Stimulated activated CD8-positive, alpha-beta memory T cell treated with anti-CD3 and anti-CD28 coated beads, Interleukin-4, amount 100 ng/mL, for 48 hours (primary cell): ENCODE measurements around the gene RAPGEF5.

Experiments
- DNase-seq: peaks from one replicate; pipeline ENCODE4 v3.0.0-alpha.2; 2020

Gene RAPGEF5

DNA sequence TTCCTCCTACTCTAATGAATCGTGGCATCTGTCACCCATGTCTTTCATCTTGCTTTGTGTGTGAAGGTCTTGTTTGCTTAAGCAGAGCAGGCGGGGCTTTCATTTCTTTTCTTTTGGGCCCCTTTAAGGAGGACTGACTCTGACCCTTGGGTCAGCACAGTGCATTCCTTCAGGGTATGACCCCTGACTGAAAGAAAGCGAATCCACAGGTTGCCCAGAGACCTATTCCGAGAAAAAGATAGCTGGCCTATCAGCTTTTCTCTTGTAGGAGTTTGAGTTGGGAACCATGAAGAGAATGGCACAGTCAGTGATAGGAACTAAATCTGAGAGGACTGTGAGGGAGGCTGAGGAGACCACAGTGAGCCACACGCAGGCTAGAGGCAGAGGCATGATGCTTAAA is 218.1 kb downstream of the RAPGEF5 start:
- DNase-seq = no peak

- DNase-seq = no peak
These were observed 218.8 kb downstream of the RAPGEF5 start for GRCh38 chr7:22138106-22138505.

DNA sequence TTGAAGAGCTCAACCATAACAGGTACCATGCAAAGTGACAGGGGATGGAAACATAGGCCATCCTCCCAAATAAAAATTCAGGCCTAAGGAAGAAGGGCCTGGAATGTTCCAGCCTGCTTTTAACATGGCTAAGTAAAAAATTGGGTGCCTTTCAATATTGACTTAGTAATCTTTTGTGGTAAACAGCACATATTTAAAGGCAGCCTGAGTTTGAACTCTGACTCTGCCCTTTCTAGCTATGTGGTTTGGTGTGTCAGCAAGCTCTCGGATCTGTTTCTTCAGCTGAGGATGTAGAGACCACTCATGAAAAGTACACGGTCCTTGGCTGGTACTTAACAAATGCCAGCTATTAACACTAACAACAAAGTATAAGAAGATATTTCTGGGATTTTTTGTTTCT is 219.5 kb downstream of the RAPGEF5 start:
- DNase-seq = no peak

DNA sequence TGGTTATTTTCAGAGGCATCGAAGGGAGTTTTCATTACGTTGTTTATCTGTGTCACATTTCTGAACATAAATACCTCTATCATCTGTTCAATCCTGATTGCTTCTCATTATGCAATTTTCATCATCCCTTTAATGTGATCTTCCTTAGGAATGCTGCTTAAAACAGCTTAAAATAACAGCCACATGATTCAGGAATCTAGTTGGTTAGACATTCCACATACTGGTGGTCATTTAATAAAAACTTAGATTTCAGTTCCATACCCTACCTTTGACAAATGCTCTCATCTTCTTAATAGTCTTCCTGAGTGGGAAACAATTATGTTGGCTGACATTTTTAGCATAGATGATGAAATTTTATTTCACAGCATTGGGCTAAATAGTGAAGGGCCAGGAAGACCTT is 219.9 kb downstream of the RAPGEF5 start:
- DNase-seq = no peak

DNA sequence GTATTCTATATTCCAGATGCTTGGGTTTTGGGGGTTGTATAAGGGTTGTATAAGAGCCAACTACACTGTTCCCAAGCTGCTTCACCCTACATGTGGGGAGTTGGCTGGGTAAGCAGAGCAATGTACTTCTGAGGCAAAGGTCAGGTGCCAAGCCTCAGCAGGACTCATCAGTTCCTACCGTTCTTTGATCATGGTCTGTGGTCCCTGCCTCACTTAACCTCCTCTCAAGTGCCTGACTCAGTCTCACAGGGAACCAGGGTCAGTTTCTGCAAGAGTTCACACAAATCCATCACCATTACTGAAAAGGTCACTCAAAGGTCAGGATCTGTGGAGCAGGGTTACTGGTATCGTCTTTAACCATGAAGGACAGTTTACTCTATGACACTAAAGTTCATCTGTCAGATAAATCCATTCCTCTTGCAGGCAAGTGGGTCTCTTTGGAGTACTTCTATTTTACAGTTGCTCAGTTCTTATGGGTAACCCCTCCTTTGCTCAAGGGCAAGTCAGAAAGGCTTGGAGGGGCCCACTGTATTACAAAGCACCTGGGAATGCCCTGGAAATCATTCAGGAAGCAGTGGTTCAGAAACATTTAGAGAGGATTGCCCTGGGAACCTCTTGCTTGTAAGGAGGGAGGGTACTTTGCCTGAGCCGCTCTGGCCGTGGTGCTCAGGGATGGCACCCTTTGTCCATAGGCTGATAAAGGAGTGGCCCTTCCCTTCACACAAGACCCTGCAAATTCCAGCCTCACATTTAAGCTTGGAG is 227.0 kb downstream of the RAPGEF5 start:
- DNase-seq = no peak

DNA sequence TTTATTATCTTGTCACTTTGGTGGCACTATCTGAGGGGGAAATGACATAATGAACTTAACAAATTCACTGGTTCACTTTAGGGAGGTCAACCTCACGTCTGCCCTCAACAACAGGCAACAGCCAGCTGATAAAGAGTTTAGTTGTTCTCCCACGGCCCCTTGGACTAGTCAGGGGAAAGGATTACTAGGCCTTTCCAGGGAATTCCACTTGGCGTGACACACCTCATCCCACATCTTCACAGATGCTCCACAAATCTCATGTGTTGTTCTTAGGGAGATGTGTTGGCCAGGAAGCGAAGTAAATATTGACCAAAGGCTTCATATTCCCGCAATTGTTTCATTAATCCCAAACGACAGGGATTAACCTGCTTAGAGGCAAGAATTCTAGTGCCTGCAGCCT is 227.8 kb downstream of the RAPGEF5 start:
- no peak for DNase-seq

- no peak for DNase-seq
These were observed 228.4 kb downstream of the RAPGEF5 start for GRCh38 chr7:22128528-22128920.

- DNase-seq = no peak
These were observed 229.0 kb downstream of the RAPGEF5 start for GRCh38 chr7:22127835-22128527.

GRCh38 chr7:22125436-22125835 is 231.5 kb downstream of the RAPGEF5 start:
- no peak for DNase-seq

DNA sequence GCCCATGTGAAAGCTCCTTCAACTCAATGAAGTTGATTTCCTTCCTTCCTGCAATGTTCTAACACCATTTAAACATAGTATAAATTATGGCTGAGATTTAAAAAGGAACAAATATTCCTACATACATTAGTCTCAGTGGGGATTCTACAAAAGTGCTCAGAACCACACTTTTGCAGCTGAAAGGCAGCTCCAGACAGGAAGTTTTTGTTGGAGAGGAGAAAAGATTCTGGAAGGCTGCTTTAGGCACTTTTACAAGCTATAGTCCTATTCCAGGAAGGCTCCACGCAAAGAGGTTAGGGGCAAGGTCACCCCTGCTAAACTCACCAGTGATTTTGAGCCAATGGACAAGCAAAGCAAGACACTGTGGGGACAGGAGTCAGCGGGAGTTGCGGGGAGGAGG is 232.0 kb downstream of the RAPGEF5 start:
- no peak for DNase-seq

- DNase-seq = no peak
These were observed 233.8 kb downstream of the RAPGEF5 start for GRCh38 chr7:22123139-22123538.

- no peak for DNase-seq
These were observed 235.1 kb downstream of the RAPGEF5 start for GRCh38 chr7:22121702-22122474.

DNA sequence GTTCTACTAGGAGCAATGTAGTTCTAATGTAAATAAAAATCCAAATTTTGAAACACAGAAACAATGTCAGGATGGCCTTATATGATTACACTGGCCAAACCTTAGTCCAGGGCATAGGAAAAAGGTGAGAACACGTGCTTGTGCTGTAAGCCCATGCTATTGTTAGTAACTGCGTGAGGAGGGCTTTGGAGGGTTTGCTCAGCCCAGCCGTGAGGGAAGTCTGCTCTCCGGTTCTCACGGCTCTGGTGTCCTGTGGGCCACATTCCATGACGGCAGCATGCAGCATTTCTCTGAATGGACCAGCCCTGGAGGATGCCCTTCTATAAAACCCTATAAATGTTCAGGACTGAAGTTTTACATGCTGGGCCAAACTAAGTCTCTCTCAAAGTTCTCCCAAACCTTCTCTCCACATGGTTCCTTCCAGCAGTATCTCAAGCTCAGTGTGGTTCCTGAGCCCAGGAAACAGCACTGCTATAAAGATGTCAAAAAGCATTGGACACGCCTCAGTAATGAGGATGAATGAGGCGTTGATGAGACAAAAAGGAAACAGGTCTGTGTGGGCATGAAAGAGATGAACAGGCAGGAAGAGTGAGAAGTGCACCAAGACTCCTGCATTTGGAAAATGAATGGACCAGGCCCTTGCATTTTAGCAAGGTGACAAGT is 236.4 kb downstream of the RAPGEF5 start:
- no peak for DNase-seq

DNA sequence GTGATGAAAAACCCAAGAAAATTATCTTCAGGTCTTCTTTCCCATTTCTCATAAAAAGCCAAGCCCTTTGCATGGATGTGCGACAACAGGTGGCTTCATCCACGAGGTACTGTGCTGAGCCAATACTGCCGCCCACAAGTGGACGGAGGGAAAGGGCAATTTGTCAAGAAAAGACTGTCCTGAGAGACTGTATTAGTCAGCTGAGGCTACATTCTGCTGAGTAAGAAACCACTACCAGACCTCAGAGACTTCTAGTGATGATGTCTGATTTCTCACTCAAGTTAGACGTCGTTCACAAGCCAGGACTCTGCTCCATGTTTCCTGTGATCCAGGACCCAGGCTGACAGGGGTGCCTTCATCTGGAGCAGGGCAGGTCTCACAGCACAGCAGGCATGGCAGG is 239.7 kb downstream of the RAPGEF5 start:
- DNase-seq = no peak

DNA sequence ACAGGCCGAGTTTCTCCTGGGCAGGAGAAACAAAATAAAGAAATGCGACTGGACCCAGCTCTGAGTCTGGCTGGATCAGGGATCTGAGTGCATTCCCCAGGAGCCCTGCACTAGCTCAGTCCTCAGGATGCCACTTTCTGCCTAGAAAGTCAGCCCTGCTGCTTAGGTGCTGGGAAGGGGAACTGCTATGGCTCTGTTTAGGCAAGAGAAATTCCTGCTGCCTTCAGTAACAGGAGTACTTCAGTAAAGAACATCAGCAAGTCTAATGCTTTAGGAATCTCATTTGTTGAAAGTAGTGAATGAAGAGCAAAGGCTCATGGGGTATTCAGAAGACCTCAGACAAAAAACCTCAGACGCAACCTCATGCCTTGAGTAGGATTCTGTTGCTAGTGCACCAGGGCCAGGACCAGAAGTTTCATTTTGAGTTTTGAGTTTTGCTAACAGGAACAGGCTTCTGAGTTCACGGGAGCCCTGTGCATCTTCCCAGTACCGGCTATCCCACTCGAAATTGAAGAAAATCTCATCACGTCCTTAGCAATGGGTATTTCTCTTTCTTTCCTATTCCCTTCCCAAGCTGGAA is 240.4 kb downstream of the RAPGEF5 start:
- DNase-seq = no peak

DNA sequence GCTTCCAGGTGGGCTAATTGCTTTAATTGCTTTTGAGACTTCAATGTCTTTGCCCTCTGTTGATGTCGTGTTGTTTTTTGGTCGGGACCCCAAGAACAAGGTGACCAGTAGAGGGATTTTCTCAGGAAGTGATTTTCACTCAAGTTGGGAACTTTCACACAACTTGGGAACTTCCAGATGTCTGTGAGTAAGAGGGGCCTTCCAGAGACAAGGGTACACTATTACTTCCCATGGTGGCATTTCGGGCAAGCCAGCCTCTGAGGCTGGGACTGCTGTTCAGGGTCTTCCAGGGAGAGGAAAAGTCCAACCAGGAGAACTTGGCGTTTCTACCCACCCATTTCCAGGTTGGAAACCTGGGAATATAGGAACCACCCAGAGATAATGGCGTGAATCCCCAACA is 241.3 kb downstream of the RAPGEF5 start:
- DNase-seq = no peak

DNA sequence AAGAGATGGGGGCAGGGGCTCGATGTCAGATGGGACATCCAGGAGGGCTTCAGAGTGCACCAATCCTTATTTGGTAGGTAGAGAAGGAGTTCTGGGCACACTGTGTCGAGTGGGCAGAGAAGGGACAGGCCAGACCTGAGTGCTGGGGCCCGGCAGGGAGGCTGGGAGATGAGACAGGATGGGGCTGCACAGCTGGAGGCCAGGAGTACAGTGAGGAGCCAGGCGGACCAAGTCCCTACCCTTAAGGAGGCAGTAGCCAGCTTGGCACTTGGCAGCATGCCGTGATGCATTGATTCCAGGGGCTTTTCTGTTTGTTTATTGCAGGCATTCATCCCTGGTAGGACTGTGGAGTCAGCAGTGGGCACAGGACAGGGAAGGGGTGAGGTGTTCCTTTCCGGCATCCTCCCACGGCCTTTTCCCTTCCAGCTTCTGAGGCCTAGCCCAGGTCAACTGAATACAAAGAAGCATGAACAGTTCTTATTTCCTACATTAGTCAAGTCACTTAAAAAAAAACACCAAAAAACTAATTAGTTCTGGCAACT is 242.4 kb downstream of the RAPGEF5 start:
- no peak for DNase-seq

DNA sequence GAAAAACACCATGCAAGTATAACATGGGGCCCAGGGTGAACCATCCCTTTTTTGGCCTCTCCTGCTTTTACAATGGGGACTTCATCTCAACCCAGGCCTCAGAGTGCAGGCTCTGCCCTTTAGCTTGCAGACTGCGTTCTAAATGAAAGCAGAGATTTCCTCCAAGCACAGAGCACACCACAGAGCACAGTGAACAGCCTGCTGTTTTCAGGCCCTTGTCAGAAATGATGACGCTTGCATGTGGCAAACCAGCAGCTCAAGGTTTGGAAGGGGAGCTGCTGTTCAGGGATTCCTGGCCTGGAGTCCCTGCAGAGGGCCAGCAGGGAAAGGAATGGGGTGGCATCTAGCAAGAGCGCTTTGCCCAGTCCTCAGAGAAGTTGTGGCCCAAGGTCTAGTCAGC is 243.9 kb downstream of the RAPGEF5 start:
- no peak for DNase-seq

GRCh38 chr7:22111661-22112060 is 245.3 kb downstream of the RAPGEF5 start:
- DNase-seq = no peak

- DNase-seq = no peak
These were observed 246.1 kb downstream of the RAPGEF5 start for GRCh38 chr7:22110881-22111280.

- DNase-seq = peak; percentile 73
These were observed 246.6 kb downstream of the RAPGEF5 start for GRCh38 chr7:22110227-22110839.

- DNase-seq = peak; percentile 47
These were observed 247.2 kb downstream of the RAPGEF5 start for GRCh38 chr7:22109761-22110160.
